ENCODE data around the gene CCSAP. TPM values are rescaled to one million over a fixed set of nuclear protein-coding genes. Genes with fewer than 3 reads are reported as not detected.
"Not testable (repeated sequence)": the region's sequence is repeated elsewhere in the genome, so short reads cannot be mapped to it uniquely, and the experiment has no call there.

The CCSAP gene
- total RNA-seq, 1 experiment from 2014 or later, result 8.6 TPM

DNA sequence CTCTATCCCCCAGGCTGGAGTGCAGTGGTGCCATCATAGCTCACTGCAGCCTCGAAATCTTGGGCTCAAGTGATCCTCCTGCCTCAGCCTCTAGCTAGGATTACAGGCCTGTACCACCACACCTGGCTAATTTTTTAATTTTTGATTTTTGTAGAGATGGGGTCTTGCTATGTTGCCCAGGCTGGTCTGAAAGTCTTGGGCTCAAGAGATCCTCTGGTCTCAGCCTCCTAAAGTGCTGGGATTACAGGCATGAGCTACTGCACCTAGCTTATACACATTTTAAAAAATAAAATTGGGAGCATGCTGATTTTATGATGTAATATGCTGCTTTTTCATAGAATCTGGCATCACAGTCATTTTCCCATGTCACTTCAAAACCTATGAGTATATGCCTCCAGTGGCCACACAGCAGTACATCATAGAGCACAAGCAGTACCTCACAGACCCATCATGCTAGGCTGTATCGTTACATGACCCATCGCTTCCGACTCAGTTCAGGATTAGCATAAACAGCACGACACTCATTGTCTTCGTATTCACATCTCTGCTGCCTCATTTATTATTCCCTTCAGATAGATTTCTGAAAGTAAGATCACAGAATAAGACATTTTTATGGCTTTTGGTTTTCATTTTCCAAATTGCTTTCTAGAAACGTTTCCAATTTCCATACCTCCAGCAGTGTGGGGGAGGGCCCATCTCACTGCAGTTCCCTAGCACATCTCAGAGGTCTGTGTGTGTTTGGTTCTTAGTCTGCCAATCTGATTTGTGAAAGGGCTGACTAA, 35.9 kb upstream of the CCSAP start:
- H3K4me1 Mint-ChIP-seq, result peaks cover 33% of the 10 kb centered on the region
- no peaks in the 10 kb centered on the region for H3K9me3 Mint-ChIP-seq
- H3K4me3 Mint-ChIP-seq, result peak overlapping the region; percentile 29
- POLR2A ChIA-PET, result no interaction called here
- DNase-seq (ENCODE audit: low spot score), result no peak
- H3K27me3 Mint-ChIP-seq (ENCODE audit: low read depth), result peaks cover 5% of the 10 kb centered on the region
- CTCF ChIA-PET, result no interaction called here
- no peaks in the 10 kb centered on the region for H3K36me3 Mint-ChIP-seq
- H3K27ac Mint-ChIP-seq, result no peak overlapping the region
- no peak for TF ChIP-seq FOXK1 (CRISPR knock-in tag; IDR thresholded peaks at IDR 0.05)
- peak; percentile 53; the same call in 1 of the 2 replicates for TF ChIP-seq ZNF121 (CRISPR knock-in tag; IDR thresholded peaks at IDR 0.05)
- ATAC-seq, result peak; percentile 77

DNA sequence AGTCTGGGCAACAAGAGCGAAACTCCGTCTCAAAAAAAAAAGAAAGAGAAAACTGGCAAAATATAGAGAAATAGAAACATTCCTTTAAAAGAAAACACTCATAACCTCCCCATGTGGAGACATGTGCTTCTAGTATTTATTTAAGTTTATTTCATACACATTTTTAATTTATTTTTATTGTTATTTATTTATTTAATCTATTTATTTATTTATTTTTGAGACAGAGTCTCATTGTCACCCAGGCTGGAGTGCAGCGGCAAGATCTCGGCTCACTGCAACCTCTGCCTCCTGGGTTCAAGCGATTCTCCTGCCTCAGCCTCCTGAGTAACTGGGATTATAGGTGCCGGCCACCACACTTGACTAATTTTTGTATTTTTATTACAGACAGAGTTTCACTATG, 35.2 kb upstream of the CCSAP start:
- DNase-seq (ENCODE audit: low spot score); POLR2A ChIA-PET; H3K36me3 Mint-ChIP-seq; H3K27ac Mint-ChIP-seq; ATAC-seq; H3K4me3 Mint-ChIP-seq; H3K27me3 Mint-ChIP-seq (ENCODE audit: low read depth); H3K9me3 Mint-ChIP-seq; CTCF ChIA-PET: not testable (repeated sequence)
- TF ChIP-seq HMGA2 (CRISPR knock-in tag; IDR thresholded peaks at IDR 0.05), result peak; percentile 81
- H3K4me1 Mint-ChIP-seq, result peaks cover 33% of the 10 kb centered on the region

DNA sequence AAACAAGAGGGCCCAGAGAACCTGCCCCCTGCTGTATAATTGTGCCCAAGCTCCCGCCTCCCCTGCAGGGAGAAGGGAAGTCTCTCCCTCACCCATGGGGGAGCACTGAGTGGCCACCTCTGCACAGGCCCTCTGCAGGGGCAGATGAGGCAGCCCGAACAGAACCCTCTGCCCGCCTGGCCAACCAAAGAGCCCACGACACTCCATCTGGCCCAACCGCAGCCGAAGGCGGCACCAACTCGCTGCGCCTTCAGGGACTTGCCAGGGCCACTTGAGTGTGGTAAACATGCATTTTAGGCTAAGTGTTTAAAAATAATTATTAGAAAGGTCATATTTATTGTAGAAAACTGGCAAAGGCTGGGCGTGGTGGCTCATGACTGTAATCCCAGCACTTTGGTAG, 34.6 kb upstream of the CCSAP start:
- ATAC-seq (no peak), DNase-seq (ENCODE audit: low spot score) (no peak)
- no peak overlapping the region for H3K27ac Mint-ChIP-seq
- CTCF ChIA-PET, result no interaction called here
- H3K36me3 Mint-ChIP-seq, result no peaks in the 10 kb centered on the region
- H3K27me3 Mint-ChIP-seq (ENCODE audit: low read depth), result peaks cover 5% of the 10 kb centered on the region
- H3K4me1 Mint-ChIP-seq, result peaks cover 33% of the 10 kb centered on the region
- POLR2A ChIA-PET, result interaction anchor here (0.9 kb wide), 1 partner anchor 10 kb away, joined by 3 read pairs; no protein-coding TSS in a partner anchor
- TF ChIP-seq, protein P1, sequence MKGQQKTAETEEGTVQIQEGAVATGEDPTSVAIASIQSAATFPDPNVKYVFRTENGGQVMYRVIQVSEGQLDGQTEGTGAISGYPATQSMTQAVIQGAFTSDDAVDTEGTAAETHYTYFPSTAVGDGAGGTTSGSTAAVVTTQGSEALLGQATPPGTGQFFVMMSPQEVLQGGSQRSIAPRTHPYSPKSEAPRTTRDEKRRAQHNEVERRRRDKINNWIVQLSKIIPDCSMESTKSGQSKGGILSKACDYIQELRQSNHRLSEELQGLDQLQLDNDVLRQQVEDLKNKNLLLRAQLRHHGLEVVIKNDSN (CRISPR knock-in tag; IDR thresholded peaks at IDR 0.05), result no peak
- TF ChIP-seq PRRX2 (CRISPR knock-in tag; IDR thresholded peaks at IDR 0.05) (no peak), SMAD3 (CRISPR knock-in tag; IDR thresholded peaks at IDR 0.05; ENCODE audit: borderline replicate concordance) (no peak), CREM (CRISPR knock-in tag; IDR thresholded peaks at IDR 0.05) (no peak), JAZF1 (CRISPR knock-in tag; IDR thresholded peaks at IDR 0.05) (no peak)
- TF ChIP-seq, protein P2, sequence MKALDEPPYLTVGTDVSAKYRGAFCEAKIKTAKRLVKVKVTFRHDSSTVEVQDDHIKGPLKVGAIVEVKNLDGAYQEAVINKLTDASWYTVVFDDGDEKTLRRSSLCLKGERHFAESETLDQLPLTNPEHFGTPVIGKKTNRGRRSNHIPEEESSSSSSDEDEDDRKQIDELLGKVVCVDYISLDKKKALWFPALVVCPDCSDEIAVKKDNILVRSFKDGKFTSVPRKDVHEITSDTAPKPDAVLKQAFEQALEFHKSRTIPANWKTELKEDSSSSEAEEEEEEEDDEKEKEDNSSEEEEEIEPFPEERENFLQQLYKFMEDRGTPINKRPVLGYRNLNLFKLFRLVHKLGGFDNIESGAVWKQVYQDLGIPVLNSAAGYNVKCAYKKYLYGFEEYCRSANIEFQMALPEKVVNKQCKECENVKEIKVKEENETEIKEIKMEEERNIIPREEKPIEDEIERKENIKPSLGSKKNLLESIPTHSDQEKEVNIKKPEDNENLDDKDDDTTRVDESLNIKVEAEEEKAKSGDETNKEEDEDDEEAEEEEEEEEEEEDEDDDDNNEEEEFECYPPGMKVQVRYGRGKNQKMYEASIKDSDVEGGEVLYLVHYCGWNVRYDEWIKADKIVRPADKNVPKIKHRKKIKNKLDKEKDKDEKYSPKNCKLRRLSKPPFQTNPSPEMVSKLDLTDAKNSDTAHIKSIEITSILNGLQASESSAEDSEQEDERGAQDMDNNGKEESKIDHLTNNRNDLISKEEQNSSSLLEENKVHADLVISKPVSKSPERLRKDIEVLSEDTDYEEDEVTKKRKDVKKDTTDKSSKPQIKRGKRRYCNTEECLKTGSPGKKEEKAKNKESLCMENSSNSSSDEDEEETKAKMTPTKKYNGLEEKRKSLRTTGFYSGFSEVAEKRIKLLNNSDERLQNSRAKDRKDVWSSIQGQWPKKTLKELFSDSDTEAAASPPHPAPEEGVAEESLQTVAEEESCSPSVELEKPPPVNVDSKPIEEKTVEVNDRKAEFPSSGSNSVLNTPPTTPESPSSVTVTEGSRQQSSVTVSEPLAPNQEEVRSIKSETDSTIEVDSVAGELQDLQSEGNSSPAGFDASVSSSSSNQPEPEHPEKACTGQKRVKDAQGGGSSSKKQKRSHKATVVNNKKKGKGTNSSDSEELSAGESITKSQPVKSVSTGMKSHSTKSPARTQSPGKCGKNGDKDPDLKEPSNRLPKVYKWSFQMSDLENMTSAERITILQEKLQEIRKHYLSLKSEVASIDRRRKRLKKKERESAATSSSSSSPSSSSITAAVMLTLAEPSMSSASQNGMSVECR (CRISPR knock-in tag; IDR thresholded peaks at IDR 0.05; ENCODE audit: borderline replicate concordance), result no peak
- no peaks in the 10 kb centered on the region for H3K9me3 Mint-ChIP-seq
- no peak overlapping the region for H3K4me3 Mint-ChIP-seq

DNA sequence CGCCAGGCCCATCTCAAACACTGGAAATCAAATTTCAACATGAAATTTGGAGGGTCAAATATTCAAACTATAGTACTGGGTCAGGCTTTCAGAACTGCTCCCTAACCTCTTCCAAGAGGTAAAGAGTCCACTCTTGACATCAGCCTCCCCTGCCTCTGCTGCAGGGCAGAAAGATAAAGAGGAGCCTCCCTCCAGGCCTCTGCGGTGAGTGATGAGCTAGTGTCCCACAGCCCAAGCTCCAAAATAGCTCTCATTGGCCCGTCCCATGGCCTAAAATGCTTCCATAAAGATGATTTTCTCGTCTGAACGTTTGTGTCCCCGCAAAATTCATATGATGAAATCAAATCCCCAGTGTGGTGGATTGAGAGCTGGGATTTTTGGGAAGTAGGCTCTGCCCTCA, 33.7 kb upstream of the CCSAP start:
- Mint-ChIP-seq H3K27me3 (ENCODE audit: low read depth) (peaks cover 5% of the 10 kb centered on the region), H3K9me3 (no peaks in the 10 kb centered on the region), H3K36me3 (no peaks in the 10 kb centered on the region), H3K27ac (no peak overlapping the region), H3K4me3 (no peak overlapping the region), H3K4me1 (peaks cover 26% of the 10 kb centered on the region)
- ATAC-seq (no peak), DNase-seq (ENCODE audit: low spot score) (no peak)
- CTCF ChIA-PET, result no interaction called here
- TF ChIP-seq PRRX2 (CRISPR knock-in tag; IDR thresholded peaks at IDR 0.05), result no peak
- POLR2A ChIA-PET, result interaction anchor here (0.9 kb wide), 2 partner anchors 11 to 97 kb away, joined by 3 read pairs; no protein-coding TSS in a partner anchor

DNA sequence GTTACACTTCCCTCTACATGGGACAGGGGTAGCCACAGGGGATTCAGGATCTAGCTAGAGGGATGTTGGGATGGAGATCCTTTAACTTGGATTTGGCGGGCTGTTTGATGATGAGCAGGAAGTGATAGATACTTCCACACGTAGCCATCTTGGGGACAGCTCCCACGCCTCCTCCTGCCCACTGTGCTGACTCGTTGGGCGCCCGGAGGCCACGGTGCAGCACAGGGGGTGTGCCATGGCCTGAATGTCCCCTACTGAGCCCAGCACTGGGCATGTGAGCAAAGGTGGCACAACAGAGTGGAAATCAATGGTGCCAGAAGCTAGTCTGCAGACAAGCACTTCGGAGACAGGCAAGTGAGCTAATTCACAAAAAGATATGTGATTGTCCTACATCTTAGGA, 31.6 kb upstream of the CCSAP start:
- H3K4me1 Mint-ChIP-seq, result peaks cover 8% of the 10 kb centered on the region
- CTCF ChIA-PET, result no interaction called here
- DNase-seq (ENCODE audit: low spot score), result no peak

More for the DNA sequence above, 31.6 kb upstream of the CCSAP start:
- no peak for ATAC-seq
- Mint-ChIP-seq H3K36me3 (no peaks in the 10 kb centered on the region), H3K27ac (no peak overlapping the region), H3K27me3 (ENCODE audit: low read depth) (no peaks in the 10 kb centered on the region; the same call in 1 of the 2 replicates), H3K9me3 (no peaks in the 10 kb centered on the region), H3K4me3 (no peak overlapping the region)
- POLR2A ChIA-PET, result no interaction called here
- no peak for TF ChIP-seq ZNF416 (CRISPR knock-in tag; IDR thresholded peaks at IDR 0.05)
- TF ChIP-seq ATF1 (CRISPR knock-in tag; IDR thresholded peaks at IDR 0.05), result no peak
- TF ChIP-seq, protein P3, sequence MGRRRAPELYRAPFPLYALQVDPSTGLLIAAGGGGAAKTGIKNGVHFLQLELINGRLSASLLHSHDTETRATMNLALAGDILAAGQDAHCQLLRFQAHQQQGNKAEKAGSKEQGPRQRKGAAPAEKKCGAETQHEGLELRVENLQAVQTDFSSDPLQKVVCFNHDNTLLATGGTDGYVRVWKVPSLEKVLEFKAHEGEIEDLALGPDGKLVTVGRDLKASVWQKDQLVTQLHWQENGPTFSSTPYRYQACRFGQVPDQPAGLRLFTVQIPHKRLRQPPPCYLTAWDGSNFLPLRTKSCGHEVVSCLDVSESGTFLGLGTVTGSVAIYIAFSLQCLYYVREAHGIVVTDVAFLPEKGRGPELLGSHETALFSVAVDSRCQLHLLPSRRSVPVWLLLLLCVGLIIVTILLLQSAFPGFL (CRISPR knock-in tag; IDR thresholded peaks at IDR 0.05; ENCODE audit: borderline replicate concordance), result no peak
- TF ChIP-seq, protein P4, sequence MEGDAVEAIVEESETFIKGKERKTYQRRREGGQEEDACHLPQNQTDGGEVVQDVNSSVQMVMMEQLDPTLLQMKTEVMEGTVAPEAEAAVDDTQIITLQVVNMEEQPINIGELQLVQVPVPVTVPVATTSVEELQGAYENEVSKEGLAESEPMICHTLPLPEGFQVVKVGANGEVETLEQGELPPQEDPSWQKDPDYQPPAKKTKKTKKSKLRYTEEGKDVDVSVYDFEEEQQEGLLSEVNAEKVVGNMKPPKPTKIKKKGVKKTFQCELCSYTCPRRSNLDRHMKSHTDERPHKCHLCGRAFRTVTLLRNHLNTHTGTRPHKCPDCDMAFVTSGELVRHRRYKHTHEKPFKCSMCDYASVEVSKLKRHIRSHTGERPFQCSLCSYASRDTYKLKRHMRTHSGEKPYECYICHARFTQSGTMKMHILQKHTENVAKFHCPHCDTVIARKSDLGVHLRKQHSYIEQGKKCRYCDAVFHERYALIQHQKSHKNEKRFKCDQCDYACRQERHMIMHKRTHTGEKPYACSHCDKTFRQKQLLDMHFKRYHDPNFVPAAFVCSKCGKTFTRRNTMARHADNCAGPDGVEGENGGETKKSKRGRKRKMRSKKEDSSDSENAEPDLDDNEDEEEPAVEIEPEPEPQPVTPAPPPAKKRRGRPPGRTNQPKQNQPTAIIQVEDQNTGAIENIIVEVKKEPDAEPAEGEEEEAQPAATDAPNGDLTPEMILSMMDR (IDR thresholded peaks at IDR 0.05), result no peak
- no peak for TF ChIP-seq EMX1 (CRISPR knock-in tag; IDR thresholded peaks at IDR 0.05)
- TF ChIP-seq TCF7 (CRISPR knock-in tag; IDR thresholded peaks at IDR 0.05; ENCODE audit: low read depth), result no peak
- no peak for TF ChIP-seq GABPB1 (CRISPR knock-in tag; IDR thresholded peaks at IDR 0.05)
- TF ChIP-seq PRRX2 (CRISPR knock-in tag; IDR thresholded peaks at IDR 0.05), result no peak
- TF ChIP-seq HMGA2 (CRISPR knock-in tag; IDR thresholded peaks at IDR 0.05), result no peak
- TF ChIP-seq, protein P1 (CRISPR knock-in tag; IDR thresholded peaks at IDR 0.05), result no peak
- no peak for TF ChIP-seq FOXJ3 (CRISPR knock-in tag; IDR thresholded peaks at IDR 0.05; ENCODE audit: borderline replicate concordance)
